H9 (cell line): ENCODE results near the gene GNPTAB. TPM values are rescaled to one million over a fixed set of nuclear protein-coding genes. Genes with fewer than 3 reads are reported as not detected.

ENCODE experiments used
- DNase-seq: peaks from one replicate; pipeline ENCODE4 v3.0.0-alpha.2; 2017
- H2AFZ ChIP-seq: one replicate; pipeline ENCODE4 v1.6.1; 2013; ENCODE audit warnings: mild to moderate bottlenecking, low read length, control low read depth, moderate library complexity
- H2AK5ac ChIP-seq: 2 replicates; pipeline ENCODE4 v1.6.1; 2013; ENCODE audit warnings: low read length, control low read depth, mixed read lengths; ENCODE audit not compliant: insufficient read length
- H2BK120ac ChIP-seq: one replicate; pipeline ENCODE4 v1.6.1; 2013; ENCODE audit warnings: low read depth, mild to moderate bottlenecking, low read length, control low read depth, inconsistent platforms; ENCODE audit not compliant: poor library complexity, severe bottlenecking
- H2BK12ac ChIP-seq: 2 replicates; pipeline ENCODE4 v1.6.1; 2013; ENCODE audit warnings: low read length, control low read depth, mixed read lengths, low read depth; ENCODE audit not compliant: insufficient read length
- H2BK15ac ChIP-seq: 2 replicates; pipeline ENCODE4 v1.6.1; 2013; ENCODE audit warnings: low read depth, low read length, control low read depth
- H2BK20ac ChIP-seq: one replicate; pipeline ENCODE4 v1.6.1; 2013; ENCODE audit warnings: low read depth, mild to moderate bottlenecking, low read length, control low read depth, inconsistent platforms; ENCODE audit not compliant: poor library complexity, severe bottlenecking
- H2BK5ac ChIP-seq: 2 replicates; pipeline ENCODE4 v1.6.1; 2013; ENCODE audit warnings: low read length, control low read depth, mixed read lengths; ENCODE audit not compliant: insufficient read length
- H3K14ac ChIP-seq: 2 replicates; pipeline ENCODE4 v1.6.1; 2013; ENCODE audit warnings: low read length, control low read depth; ENCODE audit not compliant: insufficient read depth
- H3K18ac ChIP-seq: 2 replicates; pipeline ENCODE4 v1.6.1; 2013; ENCODE audit warnings: low read depth, mild to moderate bottlenecking, mixed read lengths, low read length, control low read depth; ENCODE audit not compliant: insufficient read length
- H3K23ac ChIP-seq: 2 replicates; pipeline ENCODE4 v1.6.1; 2013; ENCODE audit warnings: low read length, control low read depth, mixed read lengths, low read depth; ENCODE audit not compliant: insufficient read length
- H3K23me2 ChIP-seq: 2 replicates; pipeline ENCODE4 v1.6.1; 2013; ENCODE audit warnings: low read depth, mild to moderate bottlenecking, mixed read lengths, low read length, control low read depth; ENCODE audit not compliant: insufficient read length, poor library complexity, severe bottlenecking
- H3K27ac ChIP-seq: 2 replicates; pipeline ENCODE4 v1.5.1; 2013; ENCODE audit warnings: low read length, control low read depth, mixed read lengths, low read depth; ENCODE audit not compliant: insufficient read length
- H3K27me3 ChIP-seq: 2 replicates; pipeline ENCODE4 v1.6.1; 2013; ENCODE audit warnings: low read length, control low read depth, inconsistent platforms; ENCODE audit not compliant: insufficient read depth
- H3K4ac ChIP-seq: 2 replicates; pipeline ENCODE4 v1.6.1; 2013; ENCODE audit warnings: low read depth, mild to moderate bottlenecking, control low read depth, inconsistent platforms, low read length, moderate library complexity
- H3K4me1 ChIP-seq: 2 replicates; pipeline ENCODE4 v1.6.1; 2013; ENCODE audit warnings: low read length, control low read depth, inconsistent platforms; ENCODE audit not compliant: insufficient read depth
- H3K4me2 ChIP-seq: 2 replicates; pipeline ENCODE4 v1.6.1; 2013; ENCODE audit warnings: low read length, control low read depth, mixed read lengths; ENCODE audit not compliant: insufficient read length, insufficient read depth
- H3K56ac ChIP-seq: 2 replicates; pipeline ENCODE4 v1.6.1; 2013; ENCODE audit warnings: low read depth, mild to moderate bottlenecking, mixed read lengths, low read length, control low read depth; ENCODE audit not compliant: insufficient read length
- H3K79me1 ChIP-seq: 2 replicates; pipeline ENCODE4 v1.6.1; 2013; ENCODE audit warnings: low read depth, mild to moderate bottlenecking, moderate library complexity, low read length, control low read depth, inconsistent platforms; ENCODE audit not compliant: insufficient read depth, poor library complexity, severe bottlenecking
- H3K79me2 ChIP-seq: 2 replicates; pipeline ENCODE4 v1.6.1; 2013; ENCODE audit warnings: low read length, control low read depth, inconsistent platforms; ENCODE audit not compliant: insufficient read depth
- H3K9ac ChIP-seq: 2 replicates; pipeline ENCODE4 v1.6.1; 2013; ENCODE audit warnings: low read length, control low read depth, mixed read lengths; ENCODE audit not compliant: insufficient read length; ENCODE audit errors: extremely low read depth
- H3K9me3 ChIP-seq: one replicate; pipeline ENCODE4 v1.6.1; 2013; ENCODE audit warnings: low read depth, low read length, inconsistent platforms; ENCODE audit not compliant: control insufficient read depth
- H3T11ph ChIP-seq: one replicate; pipeline ENCODE4 v1.6.1; 2013; ENCODE audit warnings: mild to moderate bottlenecking, low read length, control low read depth, inconsistent platforms
- H4K20me1 ChIP-seq: one replicate; pipeline ENCODE4 v1.6.1; 2013; ENCODE audit not compliant: control insufficient read depth, insufficient read length, insufficient read depth
- H4K5ac ChIP-seq: 2 replicates; pipeline ENCODE4 v1.6.1; 2013; ENCODE audit warnings: low read depth, mild to moderate bottlenecking, mixed read lengths, low read length, control low read depth; ENCODE audit not compliant: insufficient read length
- H4K8ac ChIP-seq: replicated peaks from 2 replicates; pipeline ENCODE4 v1.6.1; 2013; ENCODE audit warnings: low read length, control low read depth, mixed read lengths, low read depth; ENCODE audit not compliant: insufficient read length
- H4K91ac ChIP-seq: 2 replicates; pipeline ENCODE4 v1.6.1; 2013; ENCODE audit warnings: low read depth, mild to moderate bottlenecking, moderate library complexity, mixed read lengths, low read length, control low read depth; ENCODE audit not compliant: insufficient read length
- H3K27ac Mint-ChIP-seq, 3 experiments: 2 replicates in 2 of 3; 3 replicates in 1 of 3; pipeline ENCODE4 v1.8.0; 2020 to 2021; ENCODE audit warnings: mixed read lengths in 3 of 3, mild to moderate bottlenecking in 1 of 3, moderate library complexity in 1 of 3
- H3K27me3 Mint-ChIP-seq: 2 replicates; pipeline ENCODE4 v1.8.0; 2021; ENCODE audit warnings: low read depth, mild to moderate bottlenecking, moderate library complexity, mixed read lengths
- H3K36me3 Mint-ChIP-seq, 3 experiments: 2 replicates in 2 of 3; 3 replicates in 1 of 3; pipeline ENCODE4 v1.8.0; 2020 to 2021; ENCODE audit warnings: low read depth in 3 of 3, mixed read lengths in 3 of 3; ENCODE audit not compliant: insufficient read depth in 1 of 3
- H3K4me1 Mint-ChIP-seq, 2 experiments: 2 replicates each; pipeline ENCODE4 v1.8.0; 2020; ENCODE audit warnings: mixed read lengths in 2 of 2
- H3K4me3 Mint-ChIP-seq, 2 experiments: 2 replicates in 1 of 2; 3 replicates in 1 of 2; pipeline ENCODE4 v1.8.0; 2020 to 2021; ENCODE audit warnings: mild to moderate bottlenecking in 2 of 2, mixed read lengths in 2 of 2, moderate library complexity in 1 of 2
- H3K9me3 Mint-ChIP-seq, 2 experiments: 2 replicates in 1 of 2; 3 replicates in 1 of 2; pipeline ENCODE4 v1.8.0; 2020; ENCODE audit warnings: mild to moderate bottlenecking in 2 of 2, mixed read lengths in 2 of 2, moderate library complexity in 1 of 2
- CTCF ChIP-seq: fragments of 200-600 bp; sonication (generic); conservative IDR thresholded peaks from 3 replicates; pipeline ENCODE4 v1.8.0; 2021; ENCODE audit warnings: antibody characterized with exemption, mild to moderate bottlenecking
- WGBS: extraction: QIAGEN DNeasy Blood & Tissue Kit; methylation state at CpG from one replicate; pipeline ENCODE4 v1.1.7; 2013; ENCODE audit warnings: missing lambda C conversion rate, low lambda C conversion rate, mixed read lengths; ENCODE audit not compliant: insufficient read length; ENCODE audit errors: extremely low coverage; 5-methylcytosine and 5-hydroxymethylcytosine counted together
- total RNA-seq: library from RNA; stranded (reverse); gene quantifications from 2 replicates; pipeline ENCODE4 v1.2.1, GENCODE V29; 2021

GNPTAB gene
- total RNA-seq, 1 experiment from 2014 or later: 44.3 TPM

DNA sequence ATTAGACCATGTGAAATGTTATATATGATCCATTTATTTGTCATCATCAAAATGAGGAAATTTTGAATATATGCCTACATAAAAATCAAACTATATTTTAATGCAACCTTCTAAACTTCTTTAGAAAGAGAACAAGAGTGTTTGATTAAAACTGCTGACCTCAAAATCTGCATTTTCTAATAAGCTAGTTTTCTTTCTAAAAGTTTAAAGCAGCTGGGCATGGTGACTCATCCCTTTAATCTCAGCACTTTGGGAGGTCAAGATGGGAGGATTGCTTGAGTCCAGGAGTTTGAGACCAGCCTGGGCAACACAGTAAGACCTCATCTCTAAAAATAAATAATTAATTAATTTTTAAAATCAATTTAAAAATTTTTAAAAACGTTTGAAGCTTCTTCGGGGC, 36.2 kb downstream of the GNPTAB start:
- Histone ChIP-seq H3K79me1 (peaks cover 2% of the 10 kb centered on the region), H3K9me3 (no peaks in the 10 kb centered on the region), H3K4me1 (no peaks in the 10 kb centered on the region), H3K4ac (no peak overlapping the region), H4K8ac (no peak overlapping the region), H3K56ac (no peak overlapping the region), H4K5ac (no peak overlapping the region), H2AK5ac (no peak overlapping the region), H3K9ac (no peak overlapping the region), H3K23me2 (no peaks in the 10 kb centered on the region), H3T11ph (no peak overlapping the region), H3K23ac (no peak overlapping the region), H3K27me3 (no peaks in the 10 kb centered on the region), H3K4me2 (no peak overlapping the region), H2BK5ac (no peak overlapping the region), H3K18ac (no peak overlapping the region), H3K27ac (no peak overlapping the region), H3K79me2 (no peaks in the 10 kb centered on the region), H2BK15ac (no peak overlapping the region), H2BK12ac (no peak overlapping the region), H2AFZ (no peak overlapping the region), H3K14ac (no peak overlapping the region), H4K91ac (no peak overlapping the region), H2BK20ac (no peak overlapping the region), H4K20me1 (no peaks in the 10 kb centered on the region), H2BK120ac (no peak overlapping the region)
- no peak for DNase-seq
- no peak overlapping the region for H3K27ac Mint-ChIP-seq
- TF ChIP-seq CTCF: no peak
- H3K9me3 Mint-ChIP-seq: no peaks in the 10 kb centered on the region
- H3K27me3 Mint-ChIP-seq: no peaks in the 10 kb centered on the region
- H3K36me3 Mint-ChIP-seq: peaks cover 0 to 17% (median 14%) of the 10 kb centered on the region in 3 experiments; a peak in 5 of 7 replicates
- H3K4me3 Mint-ChIP-seq: no peak overlapping the region
- peaks cover 6 to 8% of the 10 kb centered on the region in 2 experiments for H3K4me1 Mint-ChIP-seq
- no CpG with 5 or more reads among the region's 2 CpGs for WGBS
